Activated CD4-positive, alpha-beta T cell treated with anti-CD3 and anti-CD28 coated beads for 48 hours (primary cell): ENCODE measurements around the gene TMEM39B.
"Not testable (repeated sequence)": the region's sequence is repeated elsewhere in the genome, so short reads cannot be mapped to it uniquely, and the experiment has no call there.

Source experiments
- DNase-seq: peaks from one replicate; pipeline ENCODE4 v3.0.0-alpha.2; 2020

Gene TMEM39B

DNA sequence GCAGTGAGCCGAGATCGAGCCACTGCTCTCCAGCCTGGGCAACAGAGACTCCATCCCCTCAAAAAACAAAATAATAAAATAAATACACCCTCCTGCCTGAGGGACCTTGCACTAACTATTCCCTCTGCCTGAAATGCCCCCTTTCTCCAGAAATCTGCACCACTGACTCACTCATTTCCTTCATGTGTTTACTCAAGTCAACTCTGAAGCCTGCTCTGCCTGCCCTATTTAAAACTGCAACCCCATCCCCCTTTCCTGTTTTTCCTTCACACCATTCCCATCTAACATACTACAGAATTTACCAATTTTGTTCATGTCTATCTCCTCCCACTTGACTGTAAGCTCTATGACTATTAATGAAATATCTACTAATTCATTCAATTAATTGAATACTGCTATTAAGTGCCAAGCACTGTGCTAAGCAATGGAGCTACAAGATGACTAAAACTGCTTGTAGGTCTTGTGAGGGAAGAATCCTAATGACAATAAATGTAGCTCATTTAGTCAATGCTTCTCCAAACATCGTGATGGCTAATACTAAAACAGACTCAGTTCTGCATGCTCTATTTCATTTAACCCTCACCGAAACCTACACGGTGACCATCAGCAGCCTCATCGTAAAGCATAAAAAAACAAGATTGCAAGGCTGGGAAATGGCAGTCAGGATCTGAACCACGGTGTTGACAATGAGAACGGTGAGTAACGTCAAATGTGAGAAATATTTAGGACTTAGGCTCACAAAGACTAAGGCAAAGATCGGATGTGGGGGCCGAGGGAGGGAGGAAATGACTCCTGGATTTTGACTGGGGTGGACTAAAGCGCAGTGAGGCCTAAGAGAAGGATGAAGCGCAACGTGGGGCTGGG lies 749 bp upstream of the TMEM39B start:
- DNase-seq = no peak

DNA sequence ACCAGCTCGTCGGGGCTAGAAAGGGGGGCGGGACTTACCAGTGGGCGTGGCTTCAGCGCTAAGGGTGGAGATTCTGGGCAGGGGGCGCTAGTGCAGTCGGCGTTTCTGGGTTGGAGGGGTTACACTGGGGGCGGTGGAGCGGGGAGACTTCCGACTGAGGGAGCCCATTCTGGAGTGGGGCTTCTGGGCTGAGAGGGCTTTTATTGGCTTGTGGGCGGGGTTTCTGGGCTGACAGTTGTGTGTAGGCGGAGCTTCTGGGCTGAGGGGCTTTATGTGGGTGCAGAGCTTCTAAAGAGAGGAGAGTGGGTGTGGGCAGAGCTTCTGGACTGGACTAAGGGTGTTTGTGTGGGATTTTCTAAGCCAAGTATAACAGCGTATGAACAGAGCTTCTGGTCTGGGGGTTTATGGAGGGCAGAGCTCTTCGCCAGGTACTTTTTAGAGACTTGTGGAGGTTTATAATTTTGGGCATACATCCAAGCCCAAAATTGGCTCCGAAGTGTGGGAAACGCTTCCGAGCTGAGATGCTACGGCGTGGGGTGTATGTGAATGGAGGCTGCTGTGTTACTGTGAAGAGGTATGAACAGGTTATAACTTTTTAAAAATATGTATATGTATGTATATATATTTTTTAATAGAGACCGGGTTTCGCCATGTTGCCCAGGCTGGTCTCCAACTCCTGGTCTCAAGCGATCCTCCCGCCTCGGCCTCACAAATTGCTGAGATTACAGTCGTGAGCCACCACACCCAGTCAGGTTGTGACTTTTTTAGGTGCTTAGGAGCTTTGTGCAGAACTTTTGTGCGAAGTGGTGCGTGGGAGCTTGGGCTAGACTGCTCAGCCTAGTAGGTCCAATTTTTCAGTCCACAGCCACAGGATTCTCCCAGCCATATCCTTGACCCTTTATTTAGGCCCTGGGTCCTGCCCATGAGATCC lies 825 bp downstream of the TMEM39B start:
- no peak for DNase-seq

DNA sequence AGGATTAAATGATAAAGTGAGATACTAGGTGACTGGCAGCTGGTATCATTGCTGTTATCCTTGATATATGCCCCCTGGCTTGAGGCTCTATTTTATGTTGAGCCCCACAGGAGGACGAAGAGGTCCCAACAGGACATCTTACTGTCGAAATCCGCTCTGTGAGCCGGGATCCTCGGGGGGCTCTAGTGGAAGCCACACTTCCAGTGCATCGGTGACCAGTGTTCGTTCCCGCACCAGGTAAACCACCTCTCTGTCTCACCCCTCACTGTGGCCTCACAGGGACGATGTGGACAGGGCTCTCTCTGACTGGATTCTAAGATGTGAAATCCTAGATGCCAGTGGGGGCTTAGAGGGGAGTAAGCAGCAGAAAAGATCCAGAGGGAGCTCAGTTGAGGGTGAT lies 2.1 kb downstream of the TMEM39B start:
- no peak for DNase-seq

- DNase-seq = no peak
Measured at GRCh38 chr1:32077451-32077850, 4.7 kb downstream of the TMEM39B start.

DNA sequence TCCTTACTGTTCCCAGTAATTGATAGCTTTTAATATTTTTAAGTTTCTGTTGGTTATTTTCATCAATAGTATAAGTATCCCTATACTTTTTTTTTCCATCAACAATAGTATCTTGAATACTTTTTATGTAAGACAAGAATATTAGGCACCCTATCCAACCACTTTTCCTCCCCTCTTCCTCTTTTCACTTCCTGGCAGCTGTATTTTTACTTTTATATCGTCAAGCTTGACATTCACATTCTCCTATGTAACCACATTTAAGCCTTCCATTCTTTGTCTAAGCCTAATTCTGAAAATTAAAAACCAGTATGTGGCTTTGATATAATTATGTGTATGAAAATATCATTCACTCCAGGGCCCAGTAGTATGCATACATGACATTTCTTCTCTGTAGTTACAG lies 9.3 kb downstream of the TMEM39B start:
- DNase-seq = no peak

DNA sequence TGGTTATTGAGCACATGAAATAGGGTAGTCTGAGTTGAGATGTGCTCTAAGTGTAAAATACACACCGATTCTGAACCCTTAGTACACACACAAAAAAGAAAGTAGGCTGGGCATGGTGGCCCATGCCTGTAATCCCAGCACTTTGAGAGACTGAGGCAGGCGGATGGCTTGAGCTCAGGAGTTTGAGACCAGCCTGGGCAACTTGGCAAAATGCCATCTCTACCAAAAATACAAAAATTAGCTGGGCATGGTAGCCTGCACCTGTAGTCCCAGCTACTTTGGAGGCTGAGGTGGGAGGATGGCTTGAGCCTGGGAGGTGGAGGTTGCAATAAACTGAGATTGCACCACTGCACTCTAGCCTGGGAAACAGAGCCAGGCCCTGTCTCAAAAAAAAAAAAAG lies 13.6 kb downstream of the TMEM39B start:
- DNase-seq = not testable (repeated sequence)

DNA sequence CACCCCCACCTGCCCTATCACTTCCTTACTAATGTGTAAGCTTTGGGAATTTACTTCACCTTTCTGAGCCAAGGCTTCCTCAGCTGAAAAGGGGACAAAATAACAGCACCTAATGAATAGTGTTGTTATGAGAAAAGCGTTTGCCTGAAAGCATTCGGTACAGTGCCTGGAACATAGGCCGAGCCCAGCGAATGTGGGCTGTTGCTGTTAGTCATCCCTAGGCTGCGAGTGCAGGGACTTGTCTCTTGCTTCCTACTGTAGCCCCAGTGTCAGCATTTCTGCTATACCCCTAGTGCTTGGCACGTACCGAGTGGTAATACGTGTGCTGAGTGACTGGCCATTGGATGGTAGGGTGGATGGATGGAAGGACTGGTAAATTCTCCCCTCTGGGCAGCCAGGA lies 18.4 kb downstream of the TMEM39B start:
- no peak for DNase-seq

- DNase-seq = no peak
Measured at GRCh38 chr1:32091591-32091990, 18.9 kb downstream of the TMEM39B start.

DNA sequence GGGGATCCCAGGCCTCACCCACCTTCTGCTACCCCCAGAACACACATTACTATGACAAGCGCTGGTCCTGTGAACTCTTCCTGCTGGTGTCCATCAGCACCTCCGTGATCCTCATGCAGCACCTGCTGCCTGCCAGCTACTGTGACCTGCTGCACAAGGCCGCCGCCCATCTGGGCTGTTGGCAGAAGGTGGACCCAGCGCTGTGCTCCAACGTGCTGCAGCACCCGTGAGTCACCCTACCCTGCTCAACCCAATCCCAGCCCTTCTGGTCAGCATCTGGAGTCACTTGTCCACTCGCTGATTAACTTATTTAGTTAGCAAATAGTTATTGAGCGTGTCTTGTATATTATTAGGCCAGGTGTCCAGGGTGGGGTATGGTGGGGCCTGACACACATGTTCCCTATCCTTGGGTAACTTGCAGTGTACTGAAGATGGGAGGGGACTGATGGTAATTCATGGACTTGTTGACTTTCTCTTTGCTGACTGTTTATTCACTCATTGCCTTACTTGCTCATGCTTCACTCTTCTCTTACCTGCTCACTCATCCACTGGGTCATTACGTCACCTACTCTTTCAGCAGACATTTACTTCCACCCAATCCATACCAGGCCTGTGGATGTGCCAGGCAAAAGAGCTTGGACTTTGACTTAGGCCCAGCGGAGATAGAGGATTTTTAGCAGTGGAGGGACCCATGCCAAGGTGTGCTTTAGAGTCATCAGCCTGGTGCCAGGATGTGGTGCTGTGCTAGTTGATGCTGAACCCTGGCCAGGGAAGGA lies 22.2 kb downstream of the TMEM39B start:
- no peak for DNase-seq

DNA sequence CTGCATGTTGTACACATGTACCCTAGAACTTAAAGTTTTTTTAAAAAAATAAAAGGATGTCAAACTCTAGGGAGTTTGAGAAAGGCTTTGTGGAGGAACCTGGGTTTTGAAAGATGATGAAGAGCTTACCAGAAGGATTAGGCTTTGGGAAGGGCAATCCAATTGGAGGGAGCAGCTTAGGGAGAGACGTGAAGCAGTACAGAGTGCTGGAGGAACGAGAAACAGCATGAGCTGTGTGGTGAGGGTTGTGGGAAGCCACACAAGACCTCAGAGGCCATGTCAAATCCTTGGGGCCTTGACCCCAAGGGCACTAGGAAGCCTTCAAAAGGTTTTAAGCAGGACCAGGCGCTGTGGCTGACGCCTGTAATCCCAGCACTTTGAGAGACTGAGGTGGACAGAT lies 26.7 kb downstream of the TMEM39B start:
- DNase-seq = no peak

DNA sequence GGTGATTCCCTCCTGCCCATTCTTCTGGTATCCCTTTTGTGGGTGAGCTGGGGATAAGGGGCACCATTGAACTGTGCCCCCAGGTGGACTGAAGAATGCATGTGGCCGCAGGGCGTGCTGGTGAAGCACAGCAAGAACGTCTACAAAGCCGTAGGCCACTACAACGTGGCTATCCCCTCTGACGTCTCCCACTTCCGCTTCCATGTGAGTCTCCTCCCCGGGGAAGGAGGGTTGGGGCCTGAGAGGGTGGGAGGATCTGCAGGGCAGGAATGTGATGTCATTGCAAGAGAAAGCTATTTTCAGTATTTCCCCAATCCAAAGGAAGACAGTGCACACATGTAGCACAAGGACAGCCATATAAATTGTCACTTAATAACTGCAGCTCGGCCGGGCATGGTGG lies 27.6 kb downstream of the TMEM39B start:
- DNase-seq = no peak

- no peak for DNase-seq
Measured at GRCh38 chr1:32100807-32101708, 28.3 kb downstream of the TMEM39B start.

GRCh38 chr1:32104127-32104526 lies 31.4 kb downstream of the TMEM39B start:
- no peak for DNase-seq

DNA sequence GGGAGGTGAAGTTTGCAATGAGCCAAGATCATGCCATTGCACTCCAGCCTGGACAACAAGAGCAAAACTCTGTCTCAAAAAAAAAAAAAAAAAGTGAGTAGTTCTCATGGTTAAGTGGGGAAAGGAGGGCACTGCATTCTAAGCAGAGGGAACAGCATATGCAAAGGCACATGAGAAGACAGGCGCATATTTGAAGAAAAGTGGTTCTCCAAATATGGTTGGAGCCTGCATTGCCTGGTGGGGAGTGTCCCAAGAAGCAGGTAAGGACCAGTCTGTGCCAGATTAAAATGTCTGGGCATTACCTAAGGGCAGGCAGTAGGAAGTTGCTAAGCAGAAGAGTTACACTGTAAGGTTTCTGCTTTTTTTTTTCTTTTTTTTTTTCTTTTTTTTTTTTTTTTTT lies 32.6 kb downstream of the TMEM39B start:
- DNase-seq = no peak

DNA sequence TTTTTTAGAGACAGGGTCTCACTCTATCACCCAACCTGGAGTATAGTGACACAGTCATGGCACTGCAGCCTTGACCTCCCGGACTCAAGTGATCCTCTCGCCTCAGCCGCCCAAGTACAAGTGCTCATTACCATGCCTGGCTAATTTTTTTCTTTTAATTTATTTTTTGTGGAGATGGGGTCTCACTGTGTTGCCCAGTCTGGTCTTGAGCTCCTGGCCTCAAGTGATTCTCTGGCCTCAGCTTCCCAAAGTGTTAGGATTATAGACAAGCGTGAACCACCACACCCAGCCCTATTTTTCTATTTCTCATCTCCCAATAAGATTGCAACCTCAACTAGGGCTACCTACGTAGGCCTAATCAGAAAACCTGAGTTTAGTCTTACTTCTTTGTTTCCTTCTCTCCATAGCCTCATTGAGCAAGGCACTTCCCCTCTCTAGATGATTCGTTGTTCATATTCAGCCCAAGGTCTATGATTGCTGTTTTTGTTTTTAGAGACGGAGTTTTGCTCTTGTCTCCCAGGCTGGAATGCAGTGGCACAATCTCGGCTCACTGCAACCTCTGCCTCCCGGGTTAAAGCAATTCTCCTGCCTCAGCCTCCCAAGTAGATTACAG lies 34.0 kb downstream of the TMEM39B start:
- DNase-seq = no peak

- DNase-seq = peak; percentile 92
Measured at GRCh38 chr1:32107742-32108661, 35.3 kb downstream of the TMEM39B start, which contains the start of gene KPNA6. Gene KPNA6 (plus strand): TSS chr1:32108056. CDS start chr1:32108131, 75 bp downstream.

DNA sequence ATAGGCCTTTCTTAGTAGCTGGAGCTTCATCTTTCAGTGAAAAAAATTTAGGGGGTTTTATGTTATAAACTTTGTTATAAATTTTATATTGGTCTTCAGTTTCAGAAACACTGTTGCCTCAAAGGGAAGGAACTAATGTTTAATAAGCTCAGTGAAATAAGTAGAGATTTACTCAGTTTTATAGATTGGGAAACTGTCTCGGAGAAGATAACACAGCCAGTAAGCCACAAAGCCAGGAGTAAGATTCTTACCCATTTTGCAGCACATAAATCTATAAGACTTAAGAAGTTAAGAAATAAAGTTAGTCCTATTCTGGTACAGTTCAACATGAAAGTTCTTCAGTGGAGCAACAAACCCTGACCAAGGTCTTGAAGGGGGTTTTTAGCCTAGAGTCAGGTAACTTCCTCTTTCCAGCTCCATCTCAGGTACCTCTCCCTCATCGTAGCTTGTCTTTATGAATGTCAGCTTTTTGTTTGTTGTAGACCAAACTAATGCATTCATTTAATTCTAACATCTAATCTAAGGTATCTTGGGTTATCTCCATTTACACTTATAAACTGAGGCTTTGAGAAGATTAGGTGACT lies 38.4 kb downstream of the TMEM39B start:
- no peak for DNase-seq

DNA sequence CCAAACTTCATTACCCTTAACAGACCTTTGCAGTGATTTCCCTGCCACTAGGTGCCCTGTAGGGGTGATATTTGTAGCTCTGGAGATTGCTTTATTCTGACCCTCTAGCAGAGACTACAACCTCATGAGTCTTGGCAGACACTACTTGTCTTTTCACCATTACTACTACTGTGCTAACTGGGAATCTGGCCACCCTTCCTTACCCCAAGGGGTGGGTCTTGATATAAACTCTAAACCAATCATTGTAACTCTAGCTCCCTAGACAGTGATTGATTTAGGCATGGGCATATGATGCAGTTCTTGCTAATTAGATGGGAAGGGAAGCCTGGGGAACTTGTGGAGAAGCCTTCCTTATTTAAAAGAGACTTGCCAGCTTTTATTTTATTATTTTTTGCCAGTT lies 39.0 kb downstream of the TMEM39B start:
- DNase-seq = no peak

DNA sequence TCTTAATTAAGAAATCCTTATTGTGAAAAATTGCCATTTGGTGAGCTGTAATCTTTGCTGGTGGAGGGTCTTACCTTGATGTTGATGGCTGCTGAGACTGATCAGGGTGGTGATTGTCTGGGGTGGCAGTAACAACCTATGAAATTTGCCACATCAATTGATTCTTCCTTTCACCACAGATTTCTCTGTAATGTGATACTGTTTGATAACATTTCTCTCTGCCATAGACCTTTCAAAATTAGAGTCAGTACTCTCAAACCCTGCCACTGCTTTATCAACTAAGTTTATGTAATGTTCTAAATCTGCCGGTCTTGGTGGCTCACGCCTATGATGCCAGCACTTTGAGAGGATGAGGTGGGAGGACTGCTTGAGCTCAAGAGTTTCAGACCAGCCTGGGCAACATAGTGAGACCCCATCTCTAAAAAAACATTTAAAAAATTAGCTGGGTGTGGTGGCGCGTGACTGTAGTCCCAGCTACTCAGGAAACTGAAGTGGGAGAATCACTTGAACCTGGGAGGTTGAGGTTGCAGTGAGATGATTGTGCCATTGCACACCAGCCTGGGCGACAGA lies 40.2 kb downstream of the TMEM39B start:
- DNase-seq = peak; percentile 24

GRCh38 chr1:32113436-32113835 lies 40.7 kb downstream of the TMEM39B start:
- not testable (repeated sequence) for DNase-seq
